Fibroblast of skin of left quadriceps (primary cell): ENCODE data around the gene CMTR1.
"Not testable (repeated sequence)": the region's sequence is repeated elsewhere in the genome, so short reads cannot be mapped to it uniquely, and the experiment has no call there.

ENCODE experiments used
- DNase-seq, 2 experiments: peaks; one replicate each; pipeline ENCODE4 v3.0.0-alpha.2; 2013; ENCODE audit warnings: low read depth in 2 of 2

The CMTR1 gene

GRCh38 chr6:37435816-37436215, 2.8 kb downstream of the CMTR1 start:
- DNase-seq: no peak

- DNase-seq: no peak
Observed at GRCh38 chr6:37438930-37439329, 5.9 kb downstream of the CMTR1 start.

GRCh38 chr6:37441651-37442050, 8.6 kb downstream of the CMTR1 start:
- no peak for DNase-seq

GRCh38 chr6:37442416-37443215, 9.6 kb downstream of the CMTR1 start:
- DNase-seq: no peak

GRCh38 chr6:37443216-37443542, 10.2 kb downstream of the CMTR1 start:
- DNase-seq: not testable (repeated sequence)

GRCh38 chr6:37449984-37450383, 17.0 kb downstream of the CMTR1 start:
- DNase-seq: no peak

GRCh38 chr6:37451441-37452193, 18.6 kb downstream of the CMTR1 start:
- no peak for DNase-seq

GRCh38 chr6:37452522-37452921, 19.5 kb downstream of the CMTR1 start:
- no peak for DNase-seq

- no peak for DNase-seq
Observed at GRCh38 chr6:37454420-37455140, 21.6 kb downstream of the CMTR1 start.

GRCh38 chr6:37456126-37456525, 23.1 kb downstream of the CMTR1 start:
- peak; percentile 61 to 63 for DNase-seq

GRCh38 chr6:37456816-37457560, 24.0 kb downstream of the CMTR1 start:
- peak; percentile 39 to 51 for DNase-seq

- peak; percentile 13 to 20 for DNase-seq
Observed at GRCh38 chr6:37459981-37460800, 27.2 kb downstream of the CMTR1 start.

GRCh38 chr6:37460805-37461204, 27.8 kb downstream of the CMTR1 start:
- DNase-seq: no peak

GRCh38 chr6:37463110-37463509, 30.1 kb downstream of the CMTR1 start:
- no peak for DNase-seq

- DNase-seq: no peak
Observed at GRCh38 chr6:37467718-37468117, 34.7 kb downstream of the CMTR1 start.

GRCh38 chr6:37473364-37474095, 40.5 kb downstream of the CMTR1 start:
- DNase-seq: no peak

- DNase-seq: no peak
Observed at GRCh38 chr6:37474316-37474715, 41.3 kb downstream of the CMTR1 start.

- no peak for DNase-seq
Observed at GRCh38 chr6:37477191-37477590, 44.2 kb downstream of the CMTR1 start.

GRCh38 chr6:37477656-37478435, 44.8 kb downstream of the CMTR1 start:
- DNase-seq: no peak
